H1 (cell line): ENCODE results near the gene IL17RD. TPM values are rescaled to one million over a fixed set of nuclear protein-coding genes. Genes with fewer than 3 reads are reported as not detected.

Experiments used
- CTCF ChIA-PET: fragments of 300-600 bp; sonication (Branson Sonifier 250); formaldehyde crosslinking; loops from one replicate; lab custom pipeline; 2021; ENCODE audit not compliant: partially characterized antibody; lab: Charles Lee
- POLR2A ChIA-PET: fragments of 300-600 bp; sonication (Branson Sonifier 250); formaldehyde crosslinking; loops from one replicate; lab custom pipeline; 2021; ENCODE audit warnings: inconsistent platforms; ENCODE audit not compliant: partially characterized antibody; lab: Charles Lee
- DNase-seq, 2 experiments: peaks; one replicate each; pipeline versions ENCODE4 v3.0.0 to v3.0.0-alpha.2; 2010 to 2022; ENCODE audit warnings: low spot score in 2 of 2, low read depth in 1 of 2, mixed read lengths in 1 of 2
- FAIRE-seq: peaks from 2 replicates; lab custom pipeline; 2011; peaks lifted over from hg19 to GRCh38; lab: Jason Lieb, UNC
- H2AFZ ChIP-seq: 2 replicates; pipeline ENCODE4 v1.8.1; 2012; ENCODE audit warnings: low read length, inconsistent platforms
- H2AK5ac ChIP-seq: 2 replicates; pipeline ENCODE4 v1.6.1; 2013; ENCODE audit warnings: low read depth, low read length
- H2BK120ac ChIP-seq: replicated peaks from 2 replicates; pipeline ENCODE3; 2013; ENCODE audit warnings: low read depth, low read length, inconsistent platforms
- H2BK12ac ChIP-seq: 2 replicates; pipeline ENCODE4 v1.6.1; 2013; ENCODE audit warnings: low read depth, low read length
- H2BK15ac ChIP-seq: 2 replicates; pipeline ENCODE4 v1.6.1; 2013; ENCODE audit warnings: low read length
- H2BK20ac ChIP-seq: 2 replicates; pipeline ENCODE4 v1.6.1; 2013; ENCODE audit warnings: low read length
- H2BK5ac ChIP-seq: 2 replicates; pipeline ENCODE4 v1.6.1; 2013; ENCODE audit warnings: low read depth, low read length
- H3K14ac ChIP-seq: 2 replicates; pipeline ENCODE4 v1.6.1; 2013; ENCODE audit warnings: inconsistent platforms; ENCODE audit not compliant: insufficient read length
- H3K18ac ChIP-seq: 2 replicates; pipeline ENCODE4 v1.6.1; 2013; ENCODE audit warnings: low read length; ENCODE audit errors: extremely low read depth
- H3K23ac ChIP-seq: 2 replicates; pipeline ENCODE4 v1.6.1; 2013; ENCODE audit warnings: inconsistent platforms; ENCODE audit not compliant: insufficient read length
- H3K23me2 ChIP-seq: 2 replicates; pipeline ENCODE4 v1.6.1; 2013; ENCODE audit warnings: low read depth, low read length
- H3K27ac ChIP-seq: 2 replicates; pipeline ENCODE4 v1.6.1; 2011; ENCODE audit warnings: low read depth, low read length, inconsistent platforms
- H3K27me3 ChIP-seq, 4 experiments: replicated peaks in 1 of 4; 1 replicate in 1 of 4; 2 replicates in 3 of 4; pipeline versions ENCODE4 v1.6.1 to v1.8.1; 2011 to 2013; ENCODE audit warnings: low read length in 3 of 4, mild to moderate bottlenecking in 3 of 4, inconsistent platforms in 2 of 4, mixed read lengths in 2 of 4, moderate library complexity in 1 of 4; ENCODE audit not compliant: control insufficient read depth in 3 of 4, insufficient read depth in 3 of 4; ENCODE audit errors: extremely low read depth in 1 of 4
- H3K36me3 ChIP-seq, 4 experiments: 2 replicates each; pipeline versions ENCODE4 v1.6.1 to v1.8.1; 2011 to 2013; ENCODE audit warnings: mild to moderate bottlenecking in 4 of 4, low read length in 3 of 4, moderate library complexity in 2 of 4, control low read depth in 1 of 4, inconsistent platforms in 1 of 4; ENCODE audit not compliant: insufficient read depth in 4 of 4, control insufficient read depth in 2 of 4
- H3K4ac ChIP-seq: replicated peaks from 2 replicates; pipeline ENCODE3; 2013; ENCODE audit warnings: low read length, low read depth, mixed read lengths, inconsistent platforms; ENCODE audit not compliant: insufficient read length
- H3K4me1 ChIP-seq, 4 experiments: replicated peaks in 1 of 4; 1 replicate in 1 of 4; 2 replicates in 3 of 4; pipeline versions ENCODE4 v1.6.1 to v1.8.1; 2011 to 2013; ENCODE audit warnings: low read length in 3 of 4, inconsistent platforms in 2 of 4, mixed read lengths in 1 of 4; ENCODE audit not compliant: insufficient read depth in 4 of 4, control insufficient read depth in 3 of 4
- H3K4me2 ChIP-seq, 2 experiments: 2 replicates each; pipeline versions ENCODE4 v1.6.1 to v1.8.1; 2011 to 2013; ENCODE audit warnings: low read depth in 2 of 2, low read length in 2 of 2, control low read depth in 1 of 2, inconsistent platforms in 1 of 2, mild to moderate bottlenecking in 1 of 2; ENCODE audit not compliant: insufficient read depth in 1 of 2
- H3K4me3 ChIP-seq, 4 experiments: fragments of 200-600, 300-600 bp in 1 of 4; sonication (generic), shearing (Covaris generic), sonication (Bioruptor Twin) in 1 of 4; 2 replicates each; pipeline versions ENCODE4 v1.5.1 to v1.8.1; 2011 to 2016; ENCODE audit warnings: low read length in 4 of 4, low read depth in 3 of 4, control low read depth in 2 of 4, inconsistent platforms in 2 of 4, mild to moderate bottlenecking in 2 of 4, mixed read lengths in 1 of 4, moderate library complexity in 1 of 4; ENCODE audit not compliant: insufficient read depth in 2 of 4; ENCODE audit errors: extremely low read depth in 1 of 4
- H3K56ac ChIP-seq: replicated peaks from 2 replicates; pipeline ENCODE3; 2013; ENCODE audit warnings: low read depth, mild to moderate bottlenecking, mixed read lengths, low read length, inconsistent platforms; ENCODE audit not compliant: insufficient read length
- H3K79me1 ChIP-seq: 2 replicates; pipeline ENCODE4 v1.6.1; 2013; ENCODE audit warnings: low read depth, low read length, control low read depth
- H3K79me2 ChIP-seq, 2 experiments: 2 replicates each; pipeline versions ENCODE4 v1.6.1 to v1.8.1; 2012 to 2013; ENCODE audit warnings: low read length in 2 of 2, mild to moderate bottlenecking in 2 of 2, inconsistent platforms in 1 of 2; ENCODE audit not compliant: insufficient read depth in 2 of 2, control insufficient read depth in 1 of 2
- H3K9ac ChIP-seq, 4 experiments: replicated peaks in 1 of 4; 1 replicate in 1 of 4; 2 replicates in 3 of 4; pipeline versions ENCODE4 v1.6.1 to v1.8.1; 2011 to 2013; ENCODE audit warnings: low read depth in 3 of 4, low read length in 3 of 4, control low read depth in 2 of 4, mild to moderate bottlenecking in 2 of 4, moderate library complexity in 2 of 4, inconsistent platforms in 1 of 4; ENCODE audit errors: extremely low read depth in 1 of 4
- H3K9me3 ChIP-seq, 2 experiments: 2 replicates each; pipeline versions ENCODE4 v1.6.1 to v1.8.1; 2012 to 2013; ENCODE audit warnings: mild to moderate bottlenecking in 2 of 2, moderate library complexity in 2 of 2, control low read depth in 1 of 2, inconsistent platforms in 1 of 2, low read depth in 1 of 2, low read length in 1 of 2, mixed read lengths in 1 of 2; ENCODE audit not compliant: insufficient read depth in 2 of 2
- H4K20me1 ChIP-seq, 2 experiments: replicated peaks in 1 of 2; 2 replicates each; pipeline versions ENCODE3 to v1.8.1; 2011 to 2013; ENCODE audit warnings: inconsistent platforms in 2 of 2, low read length in 2 of 2, mild to moderate bottlenecking in 1 of 2; ENCODE audit not compliant: insufficient read depth in 2 of 2, control insufficient read depth in 1 of 2
- H4K5ac ChIP-seq: 2 replicates; pipeline ENCODE4 v1.6.1; 2013; ENCODE audit warnings: low read length, low read depth, mixed read lengths, inconsistent platforms; ENCODE audit not compliant: insufficient read length
- H4K8ac ChIP-seq: 2 replicates; pipeline ENCODE4 v1.8.0; 2013; ENCODE audit warnings: mild to moderate bottlenecking, moderate library complexity, low read length, inconsistent platforms; ENCODE audit not compliant: insufficient read depth; ENCODE audit errors: extremely low read depth
- H4K91ac ChIP-seq: replicated peaks from 2 replicates; pipeline ENCODE3; 2013; ENCODE audit warnings: low read length, mixed read lengths, inconsistent platforms; ENCODE audit not compliant: insufficient read length
- ATF2 ChIP-seq: IDR thresholded peaks from 2 replicates; pipeline ENCODE4 v1.6.1; 2012; ENCODE audit warnings: low read length, inconsistent platforms
- BCL11A ChIP-seq, 2 experiments: IDR thresholded peaks; one replicate each; pipeline ENCODE4 v1.6.1; 2011; ENCODE audit warnings: low read depth in 2 of 2, low read length in 2 of 2, mild to moderate bottlenecking in 2 of 2
- CBX8 ChIP-seq: fragments of 300-800, 300-1000 bp; sonication (generic); IDR thresholded peaks from 2 replicates; pipeline ENCODE4 v1.7.1; 2016; ENCODE audit warnings: low read depth, low read length, borderline replicate concordance
- CEBPB ChIP-seq: IDR thresholded peaks from 2 replicates; pipeline ENCODE4 v1.6.1; 2012; ENCODE audit warnings: low read depth, low read length
- CREB1 ChIP-seq: IDR thresholded peaks from 2 replicates; pipeline ENCODE4 v1.6.1; 2012; ENCODE audit warnings: inconsistent platforms
- EP300 ChIP-seq, 2 experiments: IDR thresholded peaks; 1 replicate in 1 of 2; 2 replicates in 1 of 2; pipeline ENCODE4 v1.6.1; 2011 to 2012; ENCODE audit warnings: low read depth in 2 of 2, low read length in 2 of 2, mild to moderate bottlenecking in 2 of 2, borderline replicate concordance in 1 of 2, inconsistent platforms in 1 of 2, moderate library complexity in 1 of 2
- FOSL1 ChIP-seq: IDR thresholded peaks from 2 replicates; pipeline ENCODE4 v1.6.1; 2011; ENCODE audit warnings: mild to moderate bottlenecking, low read depth, low read length, moderate library complexity; ENCODE audit not compliant: insufficient read depth
- KDM1A ChIP-seq: fragments of 200-600, 300-600 bp; sonication (generic); IDR thresholded peaks from 2 replicates; pipeline ENCODE4 v1.7.1; 2016; ENCODE audit warnings: mild to moderate bottlenecking, low read length, borderline replicate concordance
- RAD21 ChIP-seq, 2 experiments: IDR thresholded peaks in 1 of 2; conservative IDR thresholded peaks in 1 of 2; 2 replicates each; pipeline ENCODE4 v1.6.1; 2011; ENCODE audit warnings: low read depth in 2 of 2, low read length in 2 of 2, improper control_type of control experiment in 1 of 2, inconsistent platforms in 1 of 2, mild to moderate bottlenecking in 1 of 2, moderate library complexity in 1 of 2
- RFX5 ChIP-seq: IDR thresholded peaks from 2 replicates; pipeline ENCODE4 v1.6.1; 2011; ENCODE audit warnings: low read depth, low read length, improper control_type of control experiment, borderline replicate concordance
- TBP ChIP-seq: IDR thresholded peaks from 2 replicates; pipeline ENCODE4 v1.6.1; 2011; ENCODE audit warnings: low read depth, low read length, improper control_type of control experiment
- WGBS, 2 experiments: shearing (Covaris generic) in 1 of 2; methylation state at CpG; one replicate each; pipeline versions ENCODE4 v1.1.6 to v1.1.7; 2013 to 2015; ENCODE audit warnings: low lambda C conversion rate in 2 of 2, mixed read lengths in 2 of 2, inconsistent platforms in 1 of 2, low coverage in 1 of 2, missing lambda C conversion rate in 1 of 2; ENCODE audit not compliant: insufficient replicate concordance in 2 of 2, insufficient coverage in 1 of 2, insufficient read length in 1 of 2; ENCODE audit errors: extremely low coverage in 1 of 2, missing lambda C conversion rate in 1 of 2; 5-methylcytosine and 5-hydroxymethylcytosine counted together
- polyA plus RNA-seq, 7 experiments: library from polyadenylated mRNA; depleted of rRNA in 3 of 7; stranded (reverse) in 5 of 7; unstranded in 2 of 7; fragments of >200 nt in 5 of 7; fragments of 200-250 nt in 2 of 7; gene quantifications; 1 replicate in 5 of 7; 2 replicates in 1 of 7; 4 replicates in 1 of 7; pipeline versions ENCODE4 v1.2.1 to v1.2.3, GENCODE V29; 2011 to 2013; ENCODE audit warnings: missing spikeins in 2 of 7, mixed read lengths in 2 of 7
- total RNA-seq: library from RNA; stranded (reverse); fragmentation: NEBNext Ultra II Directional; extraction: Animal tissue kit (Norgen Biotek cat#: 25700); gene quantifications from 2 replicates; pipeline ENCODE4 v1.2.1, GENCODE V29; 2021

IL17RD gene
- total and polyA plus RNA-seq, 2 of the 8 experiments (the other 6 are each of a cell fraction or from before 2014, with no cell fraction given), result 10.9 to 48.9 TPM

- CTCF ChIA-PET, result interaction anchor here (0.7 to 1.3 kb wide), 4 partner anchors 16 to 239 kb away, joined by 3 to 4 read pairs (median 4); no protein-coding TSS in a partner anchor
- H3K4me2 ChIP-seq, result 0 out of 4 replicates have a peak overlapping the region, but pooled peaks of 1 of the 2 experiments have one; percentile 13
- 0 out of 2 replicates have a peak, but pooled peaks have one; percentile 11 for TF ChIP-seq CREB1
- no peak for TF ChIP-seq ATF2
- 0 out of 3 replicates have a peak, but pooled peaks of 1 of the 2 experiments have one; percentile 31 for TF ChIP-seq EP300 (IDR thresholded peaks at IDR 0.05; ENCODE audit: borderline replicate concordance in 1 of 2, low read depth in 2 of 2, low read length in 2 of 2)
- no peak for TF ChIP-seq RFX5
- TF ChIP-seq KDM1A, result no peak
- no peak for TF ChIP-seq CBX8
- no peak for TF ChIP-seq BCL11A (IDR thresholded peaks at IDR 0.05; ENCODE audit: low read depth in 2 of 2, low read length in 2 of 2)
- no peak for TF ChIP-seq TBP
- TF ChIP-seq FOSL1, result no peak
- TF ChIP-seq RAD21 (IDR thresholded peaks at IDR 0.05 in 1 of 2, conservative IDR thresholded peaks at IDR 0.05 in 1 of 2; ENCODE audit: low read depth in 2 of 2, low read length in 2 of 2), result peak in 1 of 2 experiments; percentile 21; a peak in 1 of 4 replicates
- TF ChIP-seq CEBPB, result no peak
These were observed 22.8 kb downstream of the IL17RD start for GRCh38 chr3:57142411-57142723.

More at GRCh38 chr3:57142411-57142723, 22.8 kb downstream of the IL17RD start:
- Histone ChIP-seq H3K23me2 (no peaks in the 10 kb centered on the region), H3K9me3 (no peaks in the 10 kb centered on the region), H2AK5ac (no peak overlapping the region), H3K27me3 (no peaks in the 10 kb centered on the region), H3K56ac (no peak overlapping the region), H3K4me1 (peaks cover 6 to 14% (median 11%) of the 10 kb centered on the region in 4 experiments; a peak in 6 of 7 replicates), H4K5ac (no peak overlapping the region), H3K36me3 (no peaks in the 10 kb centered on the region), H2BK12ac (no peak overlapping the region), H3K14ac (no peak overlapping the region), H3K27ac (no peak overlapping the region), H2BK20ac (no peak overlapping the region), H3K9ac (no peak overlapping the region), H3K79me2 (no peaks in the 10 kb centered on the region; a peak in 1 of 4 replicates), H3K4ac (no peak overlapping the region), H2AFZ (no peak overlapping the region), H4K8ac (no peak overlapping the region), H2BK15ac (no peak overlapping the region), H3K23ac (no peak overlapping the region), H2BK120ac (no peak overlapping the region), H2BK5ac (no peak overlapping the region), H3K79me1 (peaks cover 7% of the 10 kb centered on the region; the same call in 1 of the 2 replicates), H3K4me3 (peak overlapping the region in 1 of 4 experiments; percentile 3; a peak in 2 of 8 replicates), H4K20me1 (peaks cover 0 to 7% of the 10 kb centered on the region in 2 experiments), H4K91ac (no peak overlapping the region), H3K18ac (no peak overlapping the region)
- WGBS, 2 experiments, result 30% methylated on average over 10 of the region's 11 CpGs; no CpG with 5 or more reads in 1 of the 2 experiments
- FAIRE-seq (no peak), DNase-seq (no peak)
- POLR2A ChIA-PET, result interaction anchor here (0.7 to 4.8 kb wide), 5 partner anchors 9 to 20 kb away, joined by 3 to 39 read pairs (median 3); no protein-coding TSS in a partner anchor
